SH-SY5Y (cell line): ENCODE measurements around the gene CHI3L1.

Source experiments
- GATA2 ChIP-seq: IDR thresholded peaks from 2 replicates; pipeline ENCODE4 v1.6.1; 2011; ENCODE audit warnings: mild to moderate bottlenecking, low read depth, low read length
- GATA3 ChIP-seq: IDR thresholded peaks from 2 replicates; pipeline ENCODE4 v1.6.1; 2011; ENCODE audit warnings: low read depth, mild to moderate bottlenecking, low read length, moderate library complexity

DNA sequence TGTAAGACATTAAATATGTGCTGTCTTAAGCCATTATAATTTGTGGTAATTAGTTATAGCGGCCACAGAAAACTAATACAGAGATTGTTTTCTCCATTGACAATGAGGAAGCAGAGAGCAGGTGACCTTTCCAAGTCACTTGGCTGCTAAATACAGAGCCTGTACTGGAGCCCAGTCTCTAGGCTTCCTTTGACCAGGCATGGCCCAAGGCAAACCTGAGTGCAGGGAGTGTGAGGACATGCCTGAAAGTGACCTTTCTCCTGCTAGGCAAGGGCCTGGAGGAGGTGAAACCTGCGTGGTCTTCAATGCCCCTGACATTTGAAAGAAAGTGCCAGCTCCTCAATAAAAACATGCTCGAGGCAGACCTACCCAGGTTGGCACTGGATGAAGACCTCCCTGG lies 12.5 kb upstream of the CHI3L1 start:
- TF ChIP-seq GATA2 = no peak
- TF ChIP-seq GATA3 = no peak
